Measurements from ENCODE around the gene ZBTB26.
A peak's percentile ranks its signal among the peaks of the same experiment; 100 is the strongest.
"Not testable (repeated sequence)": the region's sequence is repeated elsewhere in the genome, so short reads cannot be mapped to it uniquely, and the experiment has no call there.

Gene ZBTB26

DNA sequence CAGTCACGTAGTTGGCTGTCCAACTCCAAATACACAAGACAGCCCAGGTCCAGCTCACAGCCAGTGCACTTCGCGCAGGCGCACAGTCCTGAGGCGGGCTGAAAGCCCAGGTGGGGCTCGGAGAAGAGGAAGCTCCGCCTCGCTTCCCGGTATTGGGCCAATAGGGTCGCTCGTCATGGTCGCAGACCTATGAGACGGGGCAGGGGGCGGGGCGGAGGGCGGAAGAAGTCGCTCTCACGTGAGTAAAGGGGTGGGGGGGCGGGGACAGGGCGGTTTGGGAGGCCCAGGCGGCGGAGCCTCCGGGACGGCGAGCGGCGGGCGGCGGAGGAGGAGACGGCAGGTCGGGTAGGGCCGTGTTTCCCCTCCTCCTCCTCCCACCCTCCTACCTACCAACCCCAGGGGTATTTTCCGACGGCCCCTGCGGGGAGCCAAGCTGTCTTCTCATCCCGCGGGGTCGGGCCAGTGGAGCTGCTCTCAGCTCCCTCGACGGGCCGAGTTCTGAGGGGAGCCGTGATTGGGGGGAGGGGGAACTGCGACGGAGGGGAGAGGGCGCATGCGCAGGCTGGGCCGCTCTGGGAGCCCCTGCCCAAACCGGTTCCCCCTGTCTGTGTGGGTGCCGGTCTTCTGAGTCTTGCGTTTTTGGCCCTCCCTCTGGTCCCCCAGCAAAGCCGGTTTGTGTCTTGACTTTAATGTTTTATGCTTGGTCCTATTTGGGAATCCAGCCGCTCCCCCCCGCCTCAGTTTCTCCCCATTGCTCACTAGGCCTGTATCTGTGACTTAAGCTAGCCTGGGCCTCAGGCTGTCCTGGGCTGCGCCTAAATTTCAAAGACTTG, 9.7 kb upstream of the ZBTB26 start, which contains the start of gene RABGAP1:
Gene RABGAP1, plus strand, starts transcription at position 272 of the 833 bp plus-strand sequence. CDS start 16,040 bp downstream, outside the sequence.
- FAIRE-seq (peak; percentile 99), DNase-seq (ENCODE audit: insufficient read length, low spot score) (peak; percentile 99)

DNA sequence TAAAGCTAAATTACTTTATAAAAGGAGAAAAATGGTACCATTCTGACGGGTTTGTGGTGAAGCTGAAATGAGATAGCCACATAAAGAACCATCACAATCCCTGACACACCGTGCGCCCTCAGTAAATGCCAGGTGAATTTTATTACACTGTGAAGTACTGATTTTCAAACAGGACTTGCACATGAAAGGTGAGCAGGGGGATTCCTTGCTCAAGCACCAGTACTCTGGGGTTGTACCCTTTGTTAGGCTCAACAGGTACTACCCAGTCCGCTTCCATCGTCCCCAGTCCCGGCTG, 9.1 kb upstream of the ZBTB26 start:
- DNase-seq (ENCODE audit: insufficient read length, low spot score): no peak
- no peak for FAIRE-seq
- no peak for TF ChIP-seq POLR2A (IDR thresholded peaks at IDR 0.05; ENCODE audit: low read depth, low read length)

More for the DNA sequence above, 9.7 kb upstream of the ZBTB26 start, which contains the start of gene RABGAP1:
- TF ChIP-seq POLR2A (IDR thresholded peaks at IDR 0.05; ENCODE audit: low read depth, low read length): peak; percentile 81

DNA sequence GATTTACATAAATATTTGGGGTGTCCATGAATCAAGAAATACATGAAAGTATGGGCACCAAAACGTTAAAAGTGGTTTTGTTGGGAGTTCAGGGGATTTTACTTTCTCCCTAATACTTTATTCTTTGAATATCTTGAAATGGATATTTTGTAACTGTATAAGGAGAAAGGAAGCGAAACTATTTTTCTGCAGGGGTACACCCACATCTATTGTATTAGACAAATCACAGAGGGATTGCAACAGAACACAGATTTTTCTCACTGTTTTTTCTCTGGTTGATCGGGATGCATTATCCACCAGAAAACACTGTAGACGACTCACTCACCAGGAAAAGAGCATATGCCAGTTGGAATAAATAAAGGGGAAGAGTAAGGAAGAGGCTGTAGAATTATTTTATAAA, 8.3 kb upstream of the ZBTB26 start:
- no peak for TF ChIP-seq POLR2A (IDR thresholded peaks at IDR 0.05; ENCODE audit: low read depth, low read length)

DNA sequence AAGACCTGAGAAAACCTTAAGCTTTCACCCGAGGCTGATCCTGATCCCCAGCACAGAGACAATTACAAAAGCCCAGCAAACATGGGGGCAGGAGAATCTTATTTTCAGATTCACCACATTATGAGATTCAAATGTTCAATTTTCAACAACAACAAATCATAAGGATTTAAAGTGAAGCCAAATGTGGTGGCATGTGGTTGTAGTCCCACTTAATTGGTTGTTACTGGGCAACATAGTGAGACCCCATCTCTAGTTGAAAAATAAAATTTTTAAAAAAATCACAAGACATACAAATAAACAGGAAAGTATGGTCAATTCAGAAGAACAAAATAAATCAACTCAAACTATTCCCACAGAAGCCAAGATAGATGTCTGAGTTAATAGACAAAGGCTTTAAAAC, 5.6 kb upstream of the ZBTB26 start:
- FAIRE-seq (no peak), DNase-seq (ENCODE audit: insufficient read length, low spot score) (no peak)
- TF ChIP-seq POLR2A (IDR thresholded peaks at IDR 0.05; ENCODE audit: low read depth, low read length): no peak

More for the DNA sequence above, 8.3 kb upstream of the ZBTB26 start:
- DNase-seq (ENCODE audit: insufficient read length, low spot score): no peak
- FAIRE-seq: no peak

DNA sequence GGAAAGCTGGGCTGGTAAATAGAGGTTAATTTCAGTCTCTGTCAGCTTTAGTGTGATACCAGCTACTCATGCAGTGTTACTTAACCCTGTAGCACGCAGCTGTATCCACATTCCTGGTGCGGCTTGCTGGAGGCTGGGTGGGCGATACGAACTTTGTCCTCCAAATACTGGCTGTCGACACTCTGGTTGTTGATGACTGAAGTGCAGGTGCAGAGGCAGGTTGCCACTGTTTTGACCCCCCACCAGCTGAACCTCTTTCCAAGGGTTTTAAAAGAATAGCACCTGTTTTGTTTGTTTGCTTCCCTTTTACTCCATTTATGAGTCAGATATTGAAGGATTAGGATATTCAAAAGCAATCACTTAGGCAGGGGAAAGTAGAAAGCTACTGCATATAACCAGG, 5.2 kb upstream of the ZBTB26 start:
- FAIRE-seq (no peak), DNase-seq (ENCODE audit: insufficient read length, low spot score) (no peak)
- no peak for TF ChIP-seq POLR2A (IDR thresholded peaks at IDR 0.05; ENCODE audit: low read depth, low read length)

DNA sequence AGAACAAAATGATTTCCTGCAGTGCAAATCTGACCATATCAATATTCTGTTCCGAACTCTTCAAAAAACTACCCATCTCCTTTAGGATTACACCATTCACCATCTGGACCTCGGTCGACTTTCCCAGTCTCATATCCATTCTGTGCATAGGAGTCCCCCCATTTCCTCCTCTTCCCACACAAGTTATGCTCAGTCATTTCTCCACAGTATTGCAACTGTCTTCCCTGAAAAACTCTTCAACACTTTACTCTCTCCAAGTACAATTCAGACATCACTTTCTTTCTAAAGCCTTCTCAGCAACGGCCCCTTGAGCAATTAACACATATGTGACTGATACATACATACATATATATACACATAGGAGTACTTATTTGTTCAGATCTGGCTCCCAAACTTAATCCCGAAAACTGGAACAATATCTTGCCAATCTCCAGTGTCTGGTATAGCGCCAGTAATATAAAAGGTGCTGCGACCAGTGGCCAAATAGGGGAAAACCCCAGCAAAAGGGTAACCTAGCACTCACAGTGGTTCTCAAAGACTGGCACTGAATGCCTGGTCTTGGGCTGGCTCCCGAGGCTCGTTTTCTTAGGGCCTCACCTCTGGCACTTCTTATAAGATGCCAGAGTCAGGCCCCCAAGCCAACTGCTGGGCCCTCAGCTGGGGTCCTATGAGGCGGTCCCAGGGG, 629 bp downstream of the ZBTB26 start:
- TF ChIP-seq POLR2A (IDR thresholded peaks at IDR 0.05; ENCODE audit: low read depth, low read length): no peak
- no peak for DNase-seq (ENCODE audit: insufficient read length, low spot score)
- peak; percentile 80 for FAIRE-seq

DNA sequence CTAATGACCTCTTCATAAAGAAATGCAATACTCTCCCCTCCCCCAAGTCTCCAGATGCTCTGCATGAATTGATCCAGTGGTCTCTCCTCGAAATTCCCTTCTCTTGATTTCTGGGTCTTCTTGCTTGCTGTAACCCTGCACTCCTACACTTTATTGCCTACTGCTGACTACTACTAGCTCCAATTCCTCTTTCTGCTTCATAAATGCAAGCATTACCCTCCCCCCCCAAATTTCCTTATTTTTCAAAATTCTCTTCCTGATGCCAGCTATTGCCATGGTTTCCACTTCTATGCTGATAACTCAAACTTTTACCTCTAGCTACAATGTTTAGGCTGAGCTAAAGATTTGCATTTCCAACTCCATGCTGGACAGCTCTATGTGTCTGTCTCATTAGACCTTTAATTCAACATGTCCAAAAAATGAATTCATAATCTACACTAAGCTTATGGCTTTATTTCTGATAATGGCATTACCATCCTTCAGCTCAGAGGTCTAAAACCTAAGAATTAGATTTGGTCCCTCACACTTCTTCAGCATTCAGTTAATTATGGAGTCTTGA, 1.4 kb downstream of the ZBTB26 start:
- no peak for FAIRE-seq
- DNase-seq (ENCODE audit: insufficient read length, low spot score): no peak
- TF ChIP-seq POLR2A (IDR thresholded peaks at IDR 0.05; ENCODE audit: low read depth, low read length): no peak

DNA sequence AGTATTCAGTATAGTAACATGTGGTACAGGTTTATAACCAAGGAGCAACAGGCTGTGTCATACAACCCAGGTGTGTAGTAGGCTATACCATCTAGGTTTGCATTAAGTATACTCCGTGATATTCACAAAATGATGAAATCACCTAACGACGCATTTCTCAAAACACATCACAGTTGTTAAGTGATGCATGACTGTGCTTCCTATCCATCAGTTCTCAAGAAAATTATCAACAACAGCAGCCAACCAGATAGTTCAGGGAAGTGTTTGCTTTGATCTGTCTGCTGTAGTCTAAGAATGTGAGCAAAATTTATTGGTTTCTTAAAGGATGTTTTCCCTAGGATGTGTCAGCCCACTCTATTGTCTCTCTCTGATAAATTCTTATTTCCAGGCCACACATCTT, 7.4 kb downstream of the ZBTB26 start:
- no peak for TF ChIP-seq POLR2A (IDR thresholded peaks at IDR 0.05; ENCODE audit: low read depth, low read length)
- FAIRE-seq (no peak), DNase-seq (ENCODE audit: insufficient read length, low spot score) (no peak)

DNA sequence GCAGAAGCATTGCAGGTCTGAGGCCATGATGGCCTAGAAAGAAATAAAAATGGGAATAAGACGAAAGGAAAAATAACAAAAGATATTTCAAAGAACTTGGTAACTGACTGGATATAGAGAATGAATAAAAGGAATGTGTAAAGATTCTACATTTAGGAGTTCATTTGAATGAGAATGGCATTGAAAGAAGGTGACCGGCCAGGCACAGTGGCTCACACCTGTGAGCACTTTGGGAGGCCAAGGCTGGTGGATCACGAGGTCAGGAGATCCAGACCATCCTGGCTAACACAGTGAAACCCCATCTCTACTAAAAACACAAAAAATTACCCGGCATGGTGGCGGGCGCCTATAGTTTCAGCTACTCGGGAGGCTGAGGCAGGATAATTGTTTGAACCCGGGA, 8.6 kb downstream of the ZBTB26 start:
- DNase-seq (ENCODE audit: insufficient read length, low spot score) (no peak), FAIRE-seq (no peak)
- TF ChIP-seq POLR2A (IDR thresholded peaks at IDR 0.05; ENCODE audit: low read depth, low read length): no peak

DNA sequence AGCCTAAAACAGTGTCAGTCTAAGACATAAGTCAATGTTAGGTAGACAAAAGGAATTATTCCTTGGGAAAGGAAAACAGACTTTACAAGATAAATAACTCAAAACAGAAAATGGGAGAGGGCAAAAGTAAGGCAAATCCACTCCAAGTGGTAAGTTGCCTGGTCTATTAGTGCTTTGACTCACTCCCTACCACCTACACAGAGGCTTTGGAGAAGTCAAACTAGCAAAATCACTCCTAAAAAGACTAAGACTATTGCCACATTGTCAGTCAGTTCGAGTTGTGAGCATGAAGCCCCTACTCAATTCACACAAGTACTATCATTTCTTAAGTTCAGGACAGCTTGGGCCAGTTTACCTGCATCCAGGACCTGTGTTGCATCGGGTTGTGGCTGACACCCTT, 13.0 kb downstream of the ZBTB26 start:
- no peak for DNase-seq (ENCODE audit: insufficient read length, low spot score)
- no peak for FAIRE-seq
- TF ChIP-seq POLR2A (IDR thresholded peaks at IDR 0.05; ENCODE audit: low read depth, low read length): no peak

DNA sequence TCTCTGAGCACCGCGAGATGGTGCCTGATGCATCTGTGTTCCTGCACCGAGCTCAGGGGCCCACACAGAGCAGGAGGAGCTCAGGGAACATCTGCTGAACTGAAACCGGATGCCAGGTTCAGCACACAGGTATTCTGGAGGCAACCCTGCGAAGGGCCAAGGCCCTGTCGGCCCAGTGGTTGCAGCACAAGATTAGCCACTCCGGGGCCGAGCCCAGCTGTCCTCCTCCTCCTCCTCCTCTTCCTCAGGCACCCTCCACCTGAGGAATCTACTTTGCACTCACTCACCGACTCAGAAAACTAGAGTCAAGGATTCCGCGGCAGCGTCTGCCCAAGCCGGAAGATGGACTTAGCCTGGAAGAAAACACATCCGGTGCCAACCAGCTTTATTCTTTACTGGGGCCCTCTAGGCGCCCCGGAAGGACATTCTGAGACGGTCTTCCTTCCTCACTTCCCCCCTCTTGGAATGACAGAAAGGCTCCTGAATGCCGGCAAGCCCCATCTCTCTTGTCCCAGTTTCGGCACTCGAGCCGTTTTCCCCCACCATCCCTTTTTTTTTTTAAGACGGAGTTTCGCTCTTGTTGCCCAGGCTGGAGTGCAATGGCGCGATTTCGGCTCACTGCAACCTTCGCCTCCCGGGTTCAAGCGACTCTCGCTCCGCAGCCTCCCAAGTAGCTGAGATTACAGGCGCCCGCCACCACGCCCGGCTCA, 18.2 kb downstream of the ZBTB26 start, which contains the start of gene ZBTB6:
Gene ZBTB6, minus strand, starts transcription at position 360 of the 710 bp plus-strand sequence. CDS start 1,251 bp downstream, outside the sequence.
- DNase-seq (ENCODE audit: insufficient read length, low spot score): peak; percentile 81
- peak; percentile 99 for FAIRE-seq
- TF ChIP-seq POLR2A (IDR thresholded peaks at IDR 0.05; ENCODE audit: low read depth, low read length): peak; percentile 38; the same call in 1 of the 2 replicates

DNA sequence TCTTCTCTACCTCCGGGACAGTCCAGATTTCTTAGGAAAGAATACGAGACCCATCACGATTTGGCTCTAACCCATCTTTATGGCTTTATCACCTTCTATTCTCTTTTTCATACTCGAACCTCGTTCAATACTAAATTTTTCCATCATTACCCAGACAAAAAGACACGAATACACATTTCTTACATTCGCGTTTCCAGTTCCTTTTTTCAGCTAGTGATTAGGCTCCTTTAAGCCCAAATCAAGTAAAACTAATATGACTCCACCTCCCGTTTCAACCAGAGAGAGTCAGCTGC, 18.7 kb downstream of the ZBTB26 start:
- FAIRE-seq (no peak), DNase-seq (ENCODE audit: insufficient read length, low spot score) (no peak)
- TF ChIP-seq POLR2A (IDR thresholded peaks at IDR 0.05; ENCODE audit: low read depth, low read length): no peak

DNA sequence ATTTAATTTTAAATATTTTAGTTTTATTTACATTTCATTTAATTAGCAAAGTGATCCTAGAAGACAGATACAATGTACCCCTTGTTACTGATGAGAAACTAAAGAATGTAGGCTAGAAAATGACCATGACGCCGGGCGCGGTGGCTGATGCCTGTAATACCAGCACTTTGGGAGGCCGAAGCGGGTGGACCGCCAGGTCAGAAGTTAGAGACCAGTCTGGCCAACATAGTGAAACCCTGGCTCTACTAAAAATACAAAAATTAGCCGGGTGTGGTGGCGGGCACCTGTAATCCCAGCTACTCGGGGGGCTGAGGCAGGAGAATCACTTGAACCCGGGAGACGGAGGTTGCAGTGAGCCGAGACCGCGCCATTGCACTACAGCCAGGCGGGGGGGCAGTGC, 25.2 kb downstream of the ZBTB26 start:
- DNase-seq (ENCODE audit: insufficient read length, low spot score); FAIRE-seq: not testable (repeated sequence)

Measured in H54 (cell line).